Measurements from ENCODE around the gene DDR1.
"Not testable (repeated sequence)": the region's sequence is repeated elsewhere in the genome, so short reads cannot be mapped to it uniquely, and the experiment has no call there.

The DDR1 gene

GRCh38 chr6:30854285-30855040 lies 29.9 kb upstream of the DDR1 start:
- no peak for DNase-seq

GRCh38 chr6:30855429-30856075 lies 28.8 kb upstream of the DDR1 start:
- no peak for DNase-seq

GRCh38 chr6:30857112-30857511 lies 27.2 kb upstream of the DDR1 start:
- DNase-seq, result no peak

- no peak for DNase-seq
Observed at GRCh38 chr6:30857549-30857948, 26.8 kb upstream of the DDR1 start.

- not testable (repeated sequence) for DNase-seq
Observed at GRCh38 chr6:30859726-30860125, 24.6 kb upstream of the DDR1 start.

- no peak for DNase-seq
Observed at GRCh38 chr6:30861257-30862048, 22.9 kb upstream of the DDR1 start.

GRCh38 chr6:30862156-30862875 lies 22.0 kb upstream of the DDR1 start:
- no peak for DNase-seq

GRCh38 chr6:30864325-30864724 lies 20.0 kb upstream of the DDR1 start:
- no peak for DNase-seq

- DNase-seq, result not testable (repeated sequence)
Observed at GRCh38 chr6:30869241-30869749, 15.0 kb upstream of the DDR1 start.

- DNase-seq, result no peak
Observed at GRCh38 chr6:30870546-30870945, 13.8 kb upstream of the DDR1 start.

GRCh38 chr6:30871592-30872183 lies 12.6 kb upstream of the DDR1 start:
- no peak for DNase-seq

GRCh38 chr6:30873137-30873640 lies 11.1 kb upstream of the DDR1 start:
- no peak for DNase-seq

- DNase-seq, result not testable (repeated sequence)
Observed at GRCh38 chr6:30873795-30874194, 10.5 kb upstream of the DDR1 start.

- no peak for DNase-seq
Observed at GRCh38 chr6:30875244-30876038, 8.9 kb upstream of the DDR1 start.

GRCh38 chr6:30876039-30876730 lies 8.1 kb upstream of the DDR1 start:
- no peak for DNase-seq

GRCh38 chr6:30877419-30878262 lies 6.7 kb upstream of the DDR1 start:
- peak; percentile 81 to 86 for DNase-seq

- DNase-seq, result no peak
Observed at GRCh38 chr6:30879684-30880427, 4.5 kb upstream of the DDR1 start.

- DNase-seq, result no peak
Observed at GRCh38 chr6:30880698-30881252, 3.5 kb upstream of the DDR1 start.

All from inflammatory macrophage (primary cell).